SK-N-MC (cell line): ENCODE measurements around the gene IL36A.

ENCODE experiments used
- EZH2 ChIP-seq: fragments of 200-600 bp; sonication (generic); IDR thresholded peaks from one replicate; pipeline ENCODE4 v1.6.1; 2017; ENCODE audit warnings: antibody characterized with exemption
- FOXP2 ChIP-seq: optimal IDR thresholded peaks from 2 replicates; pipeline ENCODE3; 2011; ENCODE audit warnings: mild to moderate bottlenecking, moderate library complexity; ENCODE audit not compliant: insufficient read depth; ENCODE audit errors: extremely low read length, control extremely low read depth
- POLR2AphosphoS5 ChIP-seq: IDR thresholded peaks from 2 replicates; pipeline ENCODE4 v1.6.1; 2012; ENCODE audit warnings: mild to moderate bottlenecking, low read depth, low read length, borderline replicate concordance

GRCh38 chr2:113046465-113046864 is 41.2 kb downstream of the IL36A start:
- TF ChIP-seq EZH2 (no peak), FOXP2 (no peak), POLR2AphosphoS5 (no peak)
